GM10248 (cell line): ENCODE measurements around the gene PDHX.
"Not testable (repeated sequence)": the region's sequence is repeated elsewhere in the genome, so short reads cannot be mapped to it uniquely, and the experiment has no call there.

Experiments
- CTCF ChIA-PET: fragments of 300-600 bp; sonication (Branson Sonifier 250); formaldehyde crosslinking; extraction: SDS; loops from one replicate; lab custom pipeline; 2021; ENCODE audit warnings: antibody characterized with exemption; lab: Yijun Ruan, JAX
- POLR2A ChIA-PET: fragments of 350-650 bp; sonication (Branson Sonifier 250); formaldehyde crosslinking; extraction: SDS; loops from one replicate; lab custom pipeline; 2020; ENCODE audit warnings: antibody characterized with exemption; lab: Yijun Ruan, JAX
- DNase-seq: peaks from one replicate; pipeline ENCODE4 v3.0.0; 2012; ENCODE audit errors: extremely low spot score
- CTCF ChIP-seq: IDR thresholded peaks from 2 replicates; pipeline ENCODE4 v1.5.1; 2012; ENCODE audit warnings: mild to moderate bottlenecking, low read depth; ENCODE audit errors: extremely low read depth, missing control alignments, control extremely low read depth

Gene PDHX

GRCh38 chr11:34909415-34909814 lies 7.0 kb upstream of the PDHX start:
- CTCF ChIA-PET, result interaction anchor here (1.1 to 2.2 kb wide), 4 partner anchors 11 to 323 kb away, joined by 4 to 7 read pairs (median 4); no protein-coding TSS in a partner anchor
- DNase-seq, result no peak

GRCh38 chr11:34909955-34910354 lies 6.5 kb upstream of the PDHX start:
- TF ChIP-seq CTCF, result no peak
- POLR2A ChIA-PET, result no interaction called here
- DNase-seq, result no peak
- CTCF ChIA-PET, result interaction anchor here (1.1 to 2.2 kb wide), 5 partner anchors 10 to 397 kb away, joined by 4 to 7 read pairs (median 4); no protein-coding TSS in a partner anchor

More at GRCh38 chr11:34909415-34909814, 7.0 kb upstream of the PDHX start:
- POLR2A ChIA-PET, result no interaction called here
- TF ChIP-seq CTCF, result no peak

GRCh38 chr11:34910817-34911216 lies 5.6 kb upstream of the PDHX start:
- TF ChIP-seq CTCF, result no peak
- ChIA-PET POLR2A (no interaction called here), CTCF (interaction anchor here (1.0 to 2.2 kb wide), 3 partner anchors 18 to 398 kb away, joined by 3 to 7 read pairs (median 4); no protein-coding TSS in a partner anchor)
- no peak for DNase-seq

- CTCF ChIA-PET, result no interaction called here
- POLR2A ChIA-PET, result no interaction called here
- no peak for DNase-seq
- TF ChIP-seq CTCF, result no peak
These were observed 4.7 kb upstream of the PDHX start for GRCh38 chr11:34911676-34912075.

GRCh38 chr11:34913556-34913955 lies 2.9 kb upstream of the PDHX start:
- POLR2A ChIA-PET, CTCF ChIA-PET, DNase-seq: not testable (repeated sequence)

GRCh38 chr11:34915136-34916014 lies 1.0 kb upstream of the PDHX start:
- CTCF ChIA-PET, result interaction anchor here (0.8 to 1.6 kb wide), 6 partner anchors 10 to 474 kb away, joined by 3 to 7 read pairs (median 4); no protein-coding TSS in a partner anchor
- POLR2A ChIA-PET, result no interaction called here
- no peak for TF ChIP-seq CTCF
- DNase-seq, result no peak
